Vagina (tissue), 2 donors: ENCODE measurements around the gene SNPH.

Source experiments
- POLR2A ChIP-seq, 2 donors: fragments of 450-650 bp; IDR thresholded peaks; one replicate each; pipeline ENCODE4 v1.6.1; 2017; ENCODE audit warnings: antibody characterized with exemption in 2 of 2, mild to moderate bottlenecking in 2 of 2, moderate library complexity in 2 of 2
- TF ChIP-seq, protein P1 (sequence below), 3 experiments: fragments of 450-650 bp in 2 of 3; fragments of 200-600 bp in 1 of 3; sonication (generic) in 1 of 3; IDR thresholded peaks; one replicate each; pipeline ENCODE4 v1.5.1; 2017 to 2019; ENCODE audit warnings: antibody characterized with exemption in 3 of 3, mild to moderate bottlenecking in 2 of 3, moderate library complexity in 2 of 3

- TF ChIP-seq, protein P1, sequence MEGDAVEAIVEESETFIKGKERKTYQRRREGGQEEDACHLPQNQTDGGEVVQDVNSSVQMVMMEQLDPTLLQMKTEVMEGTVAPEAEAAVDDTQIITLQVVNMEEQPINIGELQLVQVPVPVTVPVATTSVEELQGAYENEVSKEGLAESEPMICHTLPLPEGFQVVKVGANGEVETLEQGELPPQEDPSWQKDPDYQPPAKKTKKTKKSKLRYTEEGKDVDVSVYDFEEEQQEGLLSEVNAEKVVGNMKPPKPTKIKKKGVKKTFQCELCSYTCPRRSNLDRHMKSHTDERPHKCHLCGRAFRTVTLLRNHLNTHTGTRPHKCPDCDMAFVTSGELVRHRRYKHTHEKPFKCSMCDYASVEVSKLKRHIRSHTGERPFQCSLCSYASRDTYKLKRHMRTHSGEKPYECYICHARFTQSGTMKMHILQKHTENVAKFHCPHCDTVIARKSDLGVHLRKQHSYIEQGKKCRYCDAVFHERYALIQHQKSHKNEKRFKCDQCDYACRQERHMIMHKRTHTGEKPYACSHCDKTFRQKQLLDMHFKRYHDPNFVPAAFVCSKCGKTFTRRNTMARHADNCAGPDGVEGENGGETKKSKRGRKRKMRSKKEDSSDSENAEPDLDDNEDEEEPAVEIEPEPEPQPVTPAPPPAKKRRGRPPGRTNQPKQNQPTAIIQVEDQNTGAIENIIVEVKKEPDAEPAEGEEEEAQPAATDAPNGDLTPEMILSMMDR (IDR thresholded peaks at IDR 0.05): no peak
- no peak for TF ChIP-seq POLR2A (IDR thresholded peaks at IDR 0.05)
Observed at GRCh38 chr20:1330075-1330830, 64.2 kb downstream of the SNPH start.
